HEK293 (cell line): ENCODE results near the gene TNNC2.

Source experiments
- GLI2 ChIP-seq: fragments of 450-650 bp; formaldehyde crosslinking; IDR thresholded peaks from 2 replicates; pipeline ENCODE4; 2017; ENCODE audit warnings: missing biosample characterization, missing genetic modification characterization, low read depth, borderline replicate concordance
- MYNN ChIP-seq: fragments of 450-650 bp; formaldehyde crosslinking; IDR thresholded peaks from 2 replicates; pipeline ENCODE4 v1.5.1; 2016; ENCODE audit warnings: missing biosample characterization, missing genetic modification characterization, borderline replicate concordance
- OVOL3 ChIP-seq: fragments of 450-650 bp; formaldehyde crosslinking; IDR thresholded peaks from 2 replicates; pipeline ENCODE4 v1.5.1; 2016; ENCODE audit warnings: missing biosample characterization, missing genetic modification characterization
- PRDM2 ChIP-seq: fragments of 450-650 bp; formaldehyde crosslinking; IDR thresholded peaks from 2 replicates; pipeline ENCODE4 v1.5.1; 2016; ENCODE audit warnings: missing biosample characterization, missing genetic modification characterization, borderline replicate concordance
- PRDM6 ChIP-seq: fragments of 450-650 bp; formaldehyde crosslinking; IDR thresholded peaks from 2 replicates; pipeline ENCODE4 v1.5.1; 2017; ENCODE audit warnings: missing biosample characterization, missing genetic modification characterization
- RBAK ChIP-seq: fragments of 450-650 bp; formaldehyde crosslinking; IDR thresholded peaks from 2 replicates; pipeline ENCODE4 v1.5.1; 2016; ENCODE audit warnings: missing biosample characterization, missing genetic modification characterization
- TCF7L2 ChIP-seq: IDR thresholded peaks from 2 replicates; pipeline ENCODE4 v1.6.1; 2011; ENCODE audit warnings: low read depth, mild to moderate bottlenecking, inconsistent platforms, low read length, moderate library complexity, borderline replicate concordance
- TSHZ1 ChIP-seq: fragments of 450-650 bp; formaldehyde crosslinking; IDR thresholded peaks from 2 replicates; pipeline ENCODE4 v1.5.1; 2016; ENCODE audit warnings: missing biosample characterization, missing genetic modification characterization, borderline replicate concordance
- WT1 ChIP-seq: fragments of 450-650 bp; formaldehyde crosslinking; IDR thresholded peaks from 2 replicates; pipeline ENCODE4 v1.5.1; 2016; ENCODE audit warnings: missing biosample characterization, missing genetic modification characterization
- ZBTB17 ChIP-seq: fragments of 450-650 bp; formaldehyde crosslinking; IDR thresholded peaks from 2 replicates; pipeline ENCODE4 v1.5.1; 2016; ENCODE audit warnings: missing biosample characterization, missing genetic modification characterization
- ZBTB21 ChIP-seq: fragments of 450-650 bp; formaldehyde crosslinking; IDR thresholded peaks from 2 replicates; pipeline ENCODE4 v1.5.1; 2017; ENCODE audit warnings: missing biosample characterization, missing genetic modification characterization
- ZBTB26 ChIP-seq: fragments of 450-650 bp; formaldehyde crosslinking; optimal IDR thresholded peaks from 2 replicates; pipeline ENCODE3; 2016; ENCODE audit warnings: missing biosample characterization, mild to moderate bottlenecking, missing genetic modification characterization
- ZBTB8A ChIP-seq: fragments of 450-650 bp; formaldehyde crosslinking; IDR thresholded peaks from 2 replicates; pipeline ENCODE4 v1.5.1; 2016; ENCODE audit warnings: missing biosample characterization, missing genetic modification characterization
- ZNF112 ChIP-seq: fragments of 450-650 bp; formaldehyde crosslinking; IDR thresholded peaks from 2 replicates; pipeline ENCODE4 v1.5.0; 2017; ENCODE audit warnings: missing biosample characterization, missing genetic modification characterization
- ZNF114 ChIP-seq: fragments of 450-650 bp; formaldehyde crosslinking; IDR thresholded peaks from 2 replicates; pipeline ENCODE4 v1.5.0; 2017; ENCODE audit warnings: missing biosample characterization, missing genetic modification characterization
- ZNF223 ChIP-seq: fragments of 450-650 bp; formaldehyde crosslinking; IDR thresholded peaks from 2 replicates; pipeline ENCODE4 v1.5.1; 2016; ENCODE audit warnings: missing biosample characterization, missing genetic modification characterization
- ZNF362 ChIP-seq: fragments of 450-650 bp; formaldehyde crosslinking; IDR thresholded peaks from 2 replicates; pipeline ENCODE4 v1.5.1; 2016; ENCODE audit warnings: missing biosample characterization, missing genetic modification characterization
- ZNF366 ChIP-seq: fragments of 450-650 bp; formaldehyde crosslinking; conservative IDR thresholded peaks from 2 replicates; pipeline ENCODE4 v1.5.1; 2016; ENCODE audit warnings: missing biosample characterization, missing genetic modification characterization
- ZNF513 ChIP-seq: fragments of 450-650 bp; IDR thresholded peaks from 2 replicates; pipeline ENCODE4 v1.5.1; 2018; ENCODE audit warnings: missing biosample characterization, missing genetic modification characterization
- ZNF549 ChIP-seq: fragments of 450-650 bp; IDR thresholded peaks from 2 replicates; pipeline ENCODE4 v1.5.1; 2018; ENCODE audit warnings: missing biosample characterization, missing genetic modification characterization, mild to moderate bottlenecking, inconsistent platforms, moderate library complexity
- ZNF624 ChIP-seq: fragments of 450-650 bp; formaldehyde crosslinking; IDR thresholded peaks from 2 replicates; pipeline ENCODE4 v1.5.1; 2017; ENCODE audit warnings: missing biosample characterization, missing genetic modification characterization
- ZNF664 ChIP-seq: fragments of 450-650 bp; formaldehyde crosslinking; IDR thresholded peaks from 2 replicates; pipeline ENCODE4 v1.5.1; 2016; ENCODE audit warnings: missing biosample characterization, missing genetic modification characterization
- ZNF777 ChIP-seq: fragments of 450-650 bp; formaldehyde crosslinking; IDR thresholded peaks from 2 replicates; pipeline ENCODE4 v1.5.1; 2017; ENCODE audit warnings: missing biosample characterization, missing genetic modification characterization, borderline replicate concordance
- ZNF785 ChIP-seq: fragments of 450-650 bp; formaldehyde crosslinking; IDR thresholded peaks from 2 replicates; pipeline ENCODE4 v1.5.1; 2016; ENCODE audit warnings: missing biosample characterization, missing genetic modification characterization

TNNC2 gene

GRCh38 chr20:45817376-45818194 is 9.5 kb downstream of the TNNC2 start (continued):
- TF ChIP-seq TSHZ1 (tag by site-specific recombination) (peak; percentile 40; the same call in 1 of the 2 replicates), PRDM2 (tag by site-specific recombination) (no peak), ZBTB8A (tag by site-specific recombination) (0 out of 2 replicates have a peak, but pooled peaks have one; percentile 17), ZNF223 (tag by site-specific recombination) (no peak), ZNF664 (tag by site-specific recombination) (no peak), ZBTB26 (tag by site-specific recombination) (no peak), RBAK (tag by site-specific recombination) (no peak), ZNF549 (tag by site-specific recombination) (no peak), ZBTB17 (tag by site-specific recombination) (peak; percentile 71), GLI2 (no peak), WT1 (tag by site-specific recombination) (peak; percentile 77), ZNF624 (tag by site-specific recombination) (no peak), MYNN (tag by site-specific recombination) (no peak), ZNF513 (tag by site-specific recombination) (no peak), ZBTB21 (tag by site-specific recombination) (no peak), ZNF362 (tag by site-specific recombination) (0 out of 2 replicates have a peak, but pooled peaks have one; percentile 20), ZNF366 (tag by site-specific recombination) (peak; percentile 69), OVOL3 (tag by site-specific recombination) (0 out of 2 replicates have a peak, but pooled peaks have one; percentile 9), ZNF785 (tag by site-specific recombination) (no peak), TCF7L2 (no peak), ZNF777 (tag by site-specific recombination) (no peak), PRDM6 (peak; percentile 86), ZNF112 (no peak), ZNF114 (tag by site-specific recombination) (no peak)
